HEK293 (cell line): Measurements from ENCODE around the gene EBF3.

ENCODE experiments used
- CTCF ChIA-PET: fragments of 350-600 bp; formaldehyde crosslinking; extraction: SDS; loops from one replicate; lab custom pipeline; 2021; ENCODE audit warnings: antibody characterized with exemption; lab: Yijun Ruan, JAX
- POLR2A ChIA-PET: fragments of 300-600 bp; formaldehyde crosslinking; extraction: SDS; loops from one replicate; lab custom pipeline; 2020; ENCODE audit warnings: antibody characterized with exemption, inconsistent platforms; lab: Yijun Ruan, JAX
- H3K27ac ChIP-seq: fragments of 200-500 bp; sonication (Bioruptor generic); 2 replicates; pipeline ENCODE4 v1.5.1; 2014; ENCODE audit warnings: low read depth, low read length, control low read depth, inconsistent platforms; ENCODE audit errors: extremely low read depth
- H3K36me3 ChIP-seq, 2 experiments: fragments of 200-500 bp in 1 of 2; sonication (Bioruptor generic) in 1 of 2; 1 replicate in 1 of 2; 2 replicates in 1 of 2; pipeline ENCODE4 v1.5.1; 2014 to 2017; ENCODE audit warnings: inconsistent platforms in 2 of 2, low read length in 2 of 2; ENCODE audit not compliant: control insufficient read depth in 2 of 2, insufficient read depth in 1 of 2
- H3K4me1 ChIP-seq: fragments of 200-500 bp; sonication (Bioruptor generic); 2 replicates; pipeline ENCODE4 v1.5.1; 2014; ENCODE audit warnings: mild to moderate bottlenecking, low read length, inconsistent platforms; ENCODE audit not compliant: control insufficient read depth, insufficient read depth
- H3K4me3 ChIP-seq: 2 replicates; pipeline ENCODE4 v1.5.1; 2011; ENCODE audit warnings: low read depth, mild to moderate bottlenecking, control low read depth, low read length, moderate library complexity
- H3K9me3 ChIP-seq: fragments of 200-500 bp; sonication (Bioruptor generic); 2 replicates; pipeline ENCODE4 v1.5.1; 2014; ENCODE audit warnings: low read depth, low read length, inconsistent platforms; ENCODE audit not compliant: control insufficient read depth, insufficient read depth
- KLF7 ChIP-seq: fragments of 450-650 bp; formaldehyde crosslinking; IDR thresholded peaks from 2 replicates; pipeline ENCODE4 v1.5.1; 2016; ENCODE audit warnings: missing biosample characterization, missing genetic modification characterization, borderline replicate concordance
- YY2 ChIP-seq: fragments of 450-650 bp; formaldehyde crosslinking; IDR thresholded peaks from 2 replicates; pipeline ENCODE4 v1.5.1; 2016; ENCODE audit warnings: missing biosample characterization, missing genetic modification characterization
- ZBTB21 ChIP-seq: fragments of 450-650 bp; formaldehyde crosslinking; IDR thresholded peaks from 2 replicates; pipeline ENCODE4 v1.5.1; 2017; ENCODE audit warnings: missing biosample characterization, missing genetic modification characterization
- ZNF2 ChIP-seq: fragments of 450-650 bp; formaldehyde crosslinking; IDR thresholded peaks from 2 replicates; pipeline ENCODE4 v1.5.1; 2016; ENCODE audit warnings: missing biosample characterization, missing genetic modification characterization
- ZNF433 ChIP-seq: fragments of 450-650 bp; formaldehyde crosslinking; IDR thresholded peaks from 2 replicates; pipeline ENCODE4 v1.5.1; 2016; ENCODE audit warnings: missing biosample characterization, missing genetic modification characterization, low read depth
- ZNF501 ChIP-seq: fragments of 450-650 bp; formaldehyde crosslinking; IDR thresholded peaks from 2 replicates; pipeline ENCODE4 v1.5.1; 2016; ENCODE audit warnings: missing biosample characterization, missing genetic modification characterization
- ZNF791 ChIP-seq: fragments of 450-650 bp; formaldehyde crosslinking; IDR thresholded peaks from 2 replicates; pipeline ENCODE4 v1.5.1; 2016; ENCODE audit warnings: missing biosample characterization, missing genetic modification characterization
- ZSCAN30 ChIP-seq: fragments of 450-650 bp; IDR thresholded peaks from 2 replicates; pipeline ENCODE4 v1.5.1; 2018; ENCODE audit warnings: missing biosample characterization, mild to moderate bottlenecking, missing genetic modification characterization, moderate library complexity
- TF ChIP-seq, protein P1 (sequence below): fragments of 450-650 bp; formaldehyde crosslinking; optimal IDR thresholded peaks from 2 replicates; pipeline ENCODE3; 2016; ENCODE audit warnings: missing biosample characterization, mild to moderate bottlenecking, missing genetic modification characterization
- TF ChIP-seq, protein P2 (sequence below): fragments of 450-650 bp; formaldehyde crosslinking; IDR thresholded peaks from 2 replicates; pipeline ENCODE4 v1.5.1; 2017; ENCODE audit warnings: missing biosample characterization, missing genetic modification characterization
- TF ChIP-seq, protein P3 (sequence below): fragments of 450-650 bp; formaldehyde crosslinking; IDR thresholded peaks from 2 replicates; pipeline ENCODE4 v1.5.1; 2016; ENCODE audit warnings: missing biosample characterization, missing genetic modification characterization
- TF ChIP-seq, protein P4 (sequence below): fragments of 450-650 bp; formaldehyde crosslinking; IDR thresholded peaks from 2 replicates; pipeline ENCODE4 v1.5.1; 2016; ENCODE audit warnings: missing biosample characterization, missing genetic modification characterization
- TF ChIP-seq, protein P5 (sequence below): fragments of 450-650 bp; formaldehyde crosslinking; IDR thresholded peaks from 2 replicates; pipeline ENCODE4 v1.5.0; 2017; ENCODE audit warnings: missing biosample characterization, missing genetic modification characterization, borderline replicate concordance
- TF ChIP-seq, protein P6 (sequence below): fragments of 450-650 bp; formaldehyde crosslinking; IDR thresholded peaks from 2 replicates; pipeline ENCODE4 v1.5.1; 2016; ENCODE audit warnings: missing biosample characterization, missing genetic modification characterization

EBF3 gene

DNA sequence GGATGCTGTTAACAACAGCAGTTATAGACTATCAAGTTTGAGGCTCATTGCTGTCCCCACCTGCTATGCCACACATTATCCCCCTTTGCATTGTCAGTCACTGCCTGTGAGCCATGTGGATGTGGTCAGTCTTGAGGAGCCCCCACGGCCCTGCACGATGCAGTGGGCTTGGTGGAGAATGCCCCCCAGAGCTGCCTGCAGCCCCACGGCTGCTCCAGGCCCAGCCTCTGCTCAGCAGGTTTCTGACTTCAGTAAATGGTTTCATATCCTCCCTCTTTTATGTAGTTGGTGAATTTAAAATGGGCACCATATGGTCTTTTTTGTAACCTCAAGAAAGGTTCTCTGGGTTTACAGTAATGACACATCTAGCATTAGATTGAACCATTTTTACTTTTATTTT, 164.1 kb downstream of the EBF3 start:
- Histone ChIP-seq H3K4me3 (no peak overlapping the region), H3K4me1 (no peaks in the 10 kb centered on the region), H3K9me3 (peaks cover 5% of the 10 kb centered on the region), H3K27ac (no peak overlapping the region), H3K36me3 (no peaks in the 10 kb centered on the region)
- CTCF ChIA-PET, result interaction anchor here (0.6 kb wide), 1 partner anchor 249 kb away, joined by 3 read pairs; no protein-coding TSS in a partner anchor
- POLR2A ChIA-PET, result no interaction called here
- no peak for TF ChIP-seq ZBTB21 (tag by site-specific recombination)
- TF ChIP-seq, protein P1, sequence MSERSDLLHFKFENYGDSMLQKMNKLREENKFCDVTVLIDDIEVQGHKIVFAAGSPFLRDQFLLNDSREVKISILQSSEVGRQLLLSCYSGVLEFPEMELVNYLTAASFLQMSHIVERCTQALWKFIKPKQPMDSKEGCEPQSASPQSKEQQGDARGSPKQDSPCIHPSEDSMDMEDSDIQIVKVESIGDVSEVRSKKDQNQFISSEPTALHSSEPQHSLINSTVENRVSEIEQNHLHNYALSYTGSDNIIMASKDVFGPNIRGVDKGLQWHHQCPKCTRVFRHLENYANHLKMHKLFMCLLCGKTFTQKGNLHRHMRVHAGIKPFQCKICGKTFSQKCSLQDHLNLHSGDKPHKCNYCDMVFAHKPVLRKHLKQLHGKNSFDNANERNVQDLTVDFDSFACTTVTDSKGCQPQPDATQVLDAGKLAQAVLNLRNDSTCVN (tag by site-specific recombination), result no peak
- TF ChIP-seq ZNF2 (tag by site-specific recombination), result no peak
- TF ChIP-seq, all 188 proteins: peak for 0

DNA sequence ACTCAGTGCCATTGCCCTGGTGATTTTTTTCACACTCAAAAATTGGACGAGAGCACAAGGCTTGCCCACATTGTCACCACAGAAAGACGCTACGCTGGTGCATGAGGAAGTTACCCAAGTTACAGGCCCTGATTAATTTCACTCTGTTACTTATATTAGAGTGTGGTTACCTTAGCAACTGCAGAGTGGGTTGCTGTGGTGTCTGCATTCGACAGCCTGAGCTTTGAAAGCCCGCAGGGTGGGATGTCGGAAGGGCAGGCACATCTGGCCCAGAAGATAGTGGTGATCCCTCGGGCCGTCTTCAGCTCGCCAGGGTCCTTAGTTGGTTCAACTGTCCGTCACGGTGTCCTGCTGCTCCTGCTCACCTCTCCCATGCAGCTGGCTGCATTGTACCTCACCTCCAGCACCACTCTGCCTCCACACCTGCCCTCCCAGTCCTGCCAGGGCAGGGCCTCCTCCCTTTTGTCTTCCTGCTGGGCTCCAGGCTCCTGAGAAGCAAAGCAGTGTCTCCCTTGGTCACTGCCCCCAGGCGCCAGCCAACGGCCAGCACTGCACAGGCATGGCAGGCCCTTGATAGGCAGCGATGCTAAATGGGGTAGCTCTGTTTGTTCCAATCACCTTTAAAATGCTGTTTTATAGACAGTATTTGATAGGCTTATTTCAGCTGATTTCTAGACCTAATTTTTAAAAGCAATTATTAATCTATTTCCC, 167.2 kb downstream of the EBF3 start:
- POLR2A ChIA-PET, result no interaction called here
- H3K4me1 ChIP-seq, result no peaks in the 10 kb centered on the region
- CTCF ChIA-PET, result no interaction called here
- no peaks in the 10 kb centered on the region for H3K36me3 ChIP-seq
- TF ChIP-seq ZNF433 (tag by site-specific recombination) (no peak), ZNF791 (tag by site-specific recombination) (no peak), YY2 (no peak), ZSCAN30 (tag by site-specific recombination) (no peak), ZNF501 (no peak), KLF7 (tag by site-specific recombination) (no peak)
- TF ChIP-seq, protein P2, sequence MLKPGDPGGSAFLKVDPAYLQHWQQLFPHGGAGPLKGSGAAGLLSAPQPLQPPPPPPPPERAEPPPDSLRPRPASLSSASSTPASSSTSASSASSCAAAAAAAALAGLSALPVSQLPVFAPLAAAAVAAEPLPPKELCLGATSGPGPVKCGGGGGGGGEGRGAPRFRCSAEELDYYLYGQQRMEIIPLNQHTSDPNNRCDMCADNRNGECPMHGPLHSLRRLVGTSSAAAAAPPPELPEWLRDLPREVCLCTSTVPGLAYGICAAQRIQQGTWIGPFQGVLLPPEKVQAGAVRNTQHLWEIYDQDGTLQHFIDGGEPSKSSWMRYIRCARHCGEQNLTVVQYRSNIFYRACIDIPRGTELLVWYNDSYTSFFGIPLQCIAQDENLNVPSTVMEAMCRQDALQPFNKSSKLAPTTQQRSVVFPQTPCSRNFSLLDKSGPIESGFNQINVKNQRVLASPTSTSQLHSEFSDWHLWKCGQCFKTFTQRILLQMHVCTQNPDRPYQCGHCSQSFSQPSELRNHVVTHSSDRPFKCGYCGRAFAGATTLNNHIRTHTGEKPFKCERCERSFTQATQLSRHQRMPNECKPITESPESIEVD (tag by site-specific recombination), result no peak
- TF ChIP-seq, protein P3, sequence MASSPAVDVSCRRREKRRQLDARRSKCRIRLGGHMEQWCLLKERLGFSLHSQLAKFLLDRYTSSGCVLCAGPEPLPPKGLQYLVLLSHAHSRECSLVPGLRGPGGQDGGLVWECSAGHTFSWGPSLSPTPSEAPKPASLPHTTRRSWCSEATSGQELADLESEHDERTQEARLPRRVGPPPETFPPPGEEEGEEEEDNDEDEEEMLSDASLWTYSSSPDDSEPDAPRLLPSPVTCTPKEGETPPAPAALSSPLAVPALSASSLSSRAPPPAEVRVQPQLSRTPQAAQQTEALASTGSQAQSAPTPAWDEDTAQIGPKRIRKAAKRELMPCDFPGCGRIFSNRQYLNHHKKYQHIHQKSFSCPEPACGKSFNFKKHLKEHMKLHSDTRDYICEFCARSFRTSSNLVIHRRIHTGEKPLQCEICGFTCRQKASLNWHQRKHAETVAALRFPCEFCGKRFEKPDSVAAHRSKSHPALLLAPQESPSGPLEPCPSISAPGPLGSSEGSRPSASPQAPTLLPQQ, result no peak
- TF ChIP-seq, protein P4, sequence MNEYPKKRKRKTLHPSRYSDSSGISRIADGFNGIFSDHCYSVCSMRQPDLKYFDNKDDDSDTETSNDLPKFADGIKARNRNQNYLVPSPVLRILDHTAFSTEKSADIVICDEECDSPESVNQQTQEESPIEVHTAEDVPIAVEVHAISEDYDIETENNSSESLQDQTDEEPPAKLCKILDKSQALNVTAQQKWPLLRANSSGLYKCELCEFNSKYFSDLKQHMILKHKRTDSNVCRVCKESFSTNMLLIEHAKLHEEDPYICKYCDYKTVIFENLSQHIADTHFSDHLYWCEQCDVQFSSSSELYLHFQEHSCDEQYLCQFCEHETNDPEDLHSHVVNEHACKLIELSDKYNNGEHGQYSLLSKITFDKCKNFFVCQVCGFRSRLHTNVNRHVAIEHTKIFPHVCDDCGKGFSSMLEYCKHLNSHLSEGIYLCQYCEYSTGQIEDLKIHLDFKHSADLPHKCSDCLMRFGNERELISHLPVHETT (tag by site-specific recombination), result no peak
- TF ChIP-seq, protein P5, sequence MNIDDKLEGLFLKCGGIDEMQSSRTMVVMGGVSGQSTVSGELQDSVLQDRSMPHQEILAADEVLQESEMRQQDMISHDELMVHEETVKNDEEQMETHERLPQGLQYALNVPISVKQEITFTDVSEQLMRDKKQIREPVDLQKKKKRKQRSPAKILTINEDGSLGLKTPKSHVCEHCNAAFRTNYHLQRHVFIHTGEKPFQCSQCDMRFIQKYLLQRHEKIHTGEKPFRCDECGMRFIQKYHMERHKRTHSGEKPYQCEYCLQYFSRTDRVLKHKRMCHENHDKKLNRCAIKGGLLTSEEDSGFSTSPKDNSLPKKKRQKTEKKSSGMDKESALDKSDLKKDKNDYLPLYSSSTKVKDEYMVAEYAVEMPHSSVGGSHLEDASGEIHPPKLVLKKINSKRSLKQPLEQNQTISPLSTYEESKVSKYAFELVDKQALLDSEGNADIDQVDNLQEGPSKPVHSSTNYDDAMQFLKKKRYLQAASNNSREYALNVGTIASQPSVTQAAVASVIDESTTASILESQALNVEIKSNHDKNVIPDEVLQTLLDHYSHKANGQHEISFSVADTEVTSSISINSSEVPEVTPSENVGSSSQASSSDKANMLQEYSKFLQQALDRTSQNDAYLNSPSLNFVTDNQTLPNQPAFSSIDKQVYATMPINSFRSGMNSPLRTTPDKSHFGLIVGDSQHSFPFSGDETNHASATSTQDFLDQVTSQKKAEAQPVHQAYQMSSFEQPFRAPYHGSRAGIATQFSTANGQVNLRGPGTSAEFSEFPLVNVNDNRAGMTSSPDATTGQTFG (tag by site-specific recombination), result no peak
- TF ChIP-seq, protein P6, sequence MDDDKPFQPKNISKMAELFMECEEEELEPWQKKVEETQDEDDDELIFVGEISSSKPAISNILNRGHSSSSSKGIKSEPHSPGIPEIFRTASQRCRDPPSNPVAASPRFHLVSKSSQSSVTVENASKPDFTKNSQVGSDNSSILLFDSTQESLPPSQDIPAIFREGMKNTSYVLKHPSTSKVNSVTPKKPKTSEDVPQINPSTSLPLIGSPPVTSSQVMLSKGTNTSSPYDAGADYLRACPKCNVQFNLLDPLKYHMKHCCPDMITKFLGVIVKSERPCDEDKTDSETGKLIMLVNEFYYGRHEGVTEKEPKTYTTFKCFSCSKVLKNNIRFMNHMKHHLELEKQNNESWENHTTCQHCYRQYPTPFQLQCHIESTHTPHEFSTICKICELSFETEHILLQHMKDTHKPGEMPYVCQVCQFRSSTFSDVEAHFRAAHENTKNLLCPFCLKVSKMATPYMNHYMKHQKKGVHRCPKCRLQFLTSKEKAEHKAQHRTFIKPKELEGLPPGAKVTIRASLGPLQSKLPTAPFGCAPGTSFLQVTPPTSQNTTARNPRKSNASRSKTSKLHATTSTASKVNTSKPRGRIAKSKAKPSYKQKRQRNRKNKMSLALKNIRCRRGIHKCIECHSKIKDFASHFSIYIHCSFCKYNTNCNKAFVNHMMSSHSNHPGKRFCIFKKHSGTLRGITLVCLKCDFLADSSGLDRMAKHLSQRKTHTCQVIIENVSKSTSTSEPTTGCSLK, result no peak
- H3K4me3 ChIP-seq, result no peak overlapping the region
- H3K27ac ChIP-seq, result no peak overlapping the region
- no peaks in the 10 kb centered on the region for H3K9me3 ChIP-seq
